Measurements from ENCODE around the gene PHLDA3. TPM values are rescaled to one million over a fixed set of nuclear protein-coding genes. Genes with fewer than 3 reads are reported as not detected.

The PHLDA3 gene
- total and polyA plus RNA-seq, 4 donors = 12.8 to 73.2 (median 38.9) TPM

GRCh38 chr1:201504179-201504631, 35.2 kb upstream of the PHLDA3 start:
- H3K36me3 ChIP-seq (ENCODE audit: control insufficient read depth in 4 of 4, insufficient read depth in 4 of 4, low read length in 4 of 4) = peaks cover 0 to 7% (median 2%) of the 10 kb centered on the region in 4 donors
- no peak for ATAC-seq (ENCODE audit: insufficient read depth, low FRiP score)
- WGBS, 2 donors = 58 to 70% methylated on average over 3 of the region's 3 CpGs
- peaks cover 5 to 75% (median 44%) of the 10 kb centered on the region in 5 donors for H3K4me1 ChIP-seq (ENCODE audit: control insufficient read depth in 5 of 5, insufficient read depth in 5 of 5, low read length in 5 of 5)
- DNase-seq = peak in 2 of 3 donors; percentile 35 to 51
- no peak for TF ChIP-seq CTCF (IDR thresholded peaks at IDR 0.05; ENCODE audit: control extremely low read depth, extremely low read depth)
- no peaks in the 10 kb centered on the region for H3K27me3 ChIP-seq (ENCODE audit: control insufficient read depth in 3 of 3, insufficient read depth in 3 of 3, low read length in 2 of 3)
- peak overlapping the region; percentile 24 to 98 for H3K27ac ChIP-seq (ENCODE audit: low read depth in 1 of 2, low read length in 1 of 2)
- H3K9me3 ChIP-seq (ENCODE audit: control insufficient read depth in 4 of 4, insufficient read depth in 3 of 4, low read length in 3 of 4) = no peaks in the 10 kb centered on the region
- H3K4me3 ChIP-seq = no peak overlapping the region
- peak overlapping the region in 1 of 2 donors; percentile 89 for H3K9ac ChIP-seq (ENCODE audit: insufficient read depth in 1 of 2, low read length in 2 of 2)

- DNase-seq (peak; percentile 87 to 91 (median 89)), ATAC-seq (ENCODE audit: insufficient read depth, low FRiP score) (no peak)
These were observed 34.6 kb upstream of the PHLDA3 start for GRCh38 chr1:201503397-201504176.

GRCh38 chr1:201502511-201502857, 33.5 kb upstream of the PHLDA3 start:
- DNase-seq = peak in 1 of 3 donors; percentile 9
- H3K36me3 ChIP-seq (ENCODE audit: control insufficient read depth in 4 of 4, insufficient read depth in 4 of 4, low read length in 4 of 4) = peaks cover 0 to 7% (median 5%) of the 10 kb centered on the region in 4 donors
- 64 to 78% methylated on average over 3 of the region's 3 CpGs for WGBS, 2 donors
- no peak overlapping the region for H3K4me3 ChIP-seq
- H3K27ac ChIP-seq (ENCODE audit: low read depth in 1 of 2, low read length in 1 of 2) = peak overlapping the region in 1 of 2 donors; percentile 79
- no peak overlapping the region for H3K9ac ChIP-seq (ENCODE audit: insufficient read depth in 1 of 2, low read length in 2 of 2)
- H3K4me1 ChIP-seq (ENCODE audit: control insufficient read depth in 5 of 5, insufficient read depth in 5 of 5, low read length in 5 of 5) = peaks cover 5 to 78% (median 52%) of the 10 kb centered on the region in 5 donors
- no peaks in the 10 kb centered on the region for H3K9me3 ChIP-seq (ENCODE audit: control insufficient read depth in 4 of 4, insufficient read depth in 3 of 4, low read length in 3 of 4)
- TF ChIP-seq CTCF (IDR thresholded peaks at IDR 0.05; ENCODE audit: control extremely low read depth, extremely low read depth) = no peak
- ATAC-seq (ENCODE audit: insufficient read depth, low FRiP score) = no peak
- H3K27me3 ChIP-seq (ENCODE audit: control insufficient read depth in 3 of 3, insufficient read depth in 3 of 3, low read length in 2 of 3) = no peaks in the 10 kb centered on the region

More at GRCh38 chr1:201503397-201504176, 34.6 kb upstream of the PHLDA3 start:
- Histone ChIP-seq H3K4me1 (ENCODE audit: control insufficient read depth in 5 of 5, insufficient read depth in 5 of 5, low read length in 5 of 5) (peaks cover 5 to 81% (median 50%) of the 10 kb centered on the region in 5 donors), H3K9ac (ENCODE audit: insufficient read depth in 1 of 2, low read length in 2 of 2) (peak overlapping the region; percentile 33 to 89), H3K36me3 (ENCODE audit: control insufficient read depth in 4 of 4, insufficient read depth in 4 of 4, low read length in 4 of 4) (peaks cover 0 to 7% (median 3%) of the 10 kb centered on the region in 4 donors), H3K27me3 (ENCODE audit: control insufficient read depth in 3 of 3, insufficient read depth in 3 of 3, low read length in 2 of 3) (no peaks in the 10 kb centered on the region), H3K9me3 (ENCODE audit: control insufficient read depth in 4 of 4, insufficient read depth in 3 of 4, low read length in 3 of 4) (no peaks in the 10 kb centered on the region), H3K27ac (ENCODE audit: low read depth in 1 of 2, low read length in 1 of 2) (peak overlapping the region; percentile 24 to 94), H3K4me3 (peak overlapping the region; percentile 28)
- 34 to 62% methylated on average over 13 of the region's 13 CpGs for WGBS, 2 donors
- no peak for TF ChIP-seq CTCF (IDR thresholded peaks at IDR 0.05; ENCODE audit: control extremely low read depth, extremely low read depth)
